HepG2 (cell line): ENCODE results near the gene SPRTN. TPM values are rescaled to one million over a fixed set of nuclear protein-coding genes. Genes with fewer than 3 reads are reported as not detected.

ENCODE experiments used
- CC2D1A ChIP-seq: sonication (generic); formaldehyde crosslinking; IDR thresholded peaks from 2 replicates; pipeline ENCODE4 v1.8.1; 2023; ENCODE audit warnings: mild to moderate bottlenecking, missing genetic modification reagents
- CEBPB ChIP-seq: IDR thresholded peaks from 2 replicates; pipeline ENCODE4 v1.6.1; 2011; ENCODE audit warnings: low read depth, low read length, improper control_type of control experiment, borderline replicate concordance
- HNF4A ChIP-seq: sonication (generic); formaldehyde crosslinking; IDR thresholded peaks from 2 replicates; pipeline ENCODE4 v1.4.0; 2020; ENCODE audit warnings: missing genetic modification reagents
- HOXA3 ChIP-seq: sonication (generic); formaldehyde crosslinking; IDR thresholded peaks from 2 replicates; pipeline ENCODE4 v1.5.0; 2020; ENCODE audit warnings: missing genetic modification reagents
- MEF2D ChIP-seq: sonication (generic); formaldehyde crosslinking; IDR thresholded peaks from 2 replicates; pipeline ENCODE4 v1.5.1; 2020; ENCODE audit warnings: mild to moderate bottlenecking, missing genetic modification reagents
- NCOA1 ChIP-seq: sonication (generic); formaldehyde crosslinking; IDR thresholded peaks from 2 replicates; pipeline ENCODE4 v1.9.0; 2021; ENCODE audit warnings: missing genetic modification reagents
- NR2F1 ChIP-seq, 2 experiments: fragments of 450-650 bp in 1 of 2; formaldehyde crosslinking in 1 of 2; IDR thresholded peaks; 2 replicates each; pipeline versions ENCODE4 v1.5.0 to v1.6.1; 2016 to 2020; ENCODE audit warnings: mild to moderate bottlenecking in 1 of 2, missing compliant biosample characterization in 1 of 2, missing genetic modification reagents in 1 of 2, moderate library complexity in 1 of 2
- PHB2 ChIP-seq: fragments of 450-650 bp; IDR thresholded peaks from 2 replicates; pipeline ENCODE4 v1.6.1; 2018; ENCODE audit not compliant: partially characterized antibody
- SALL2 ChIP-seq: sonication (generic); formaldehyde crosslinking; IDR thresholded peaks from 2 replicates; pipeline ENCODE4 v1.8.1; 2023; ENCODE audit warnings: mild to moderate bottlenecking, missing genetic modification reagents, inconsistent platforms
- SUZ12 ChIP-seq: fragments of 150-350 bp; IDR thresholded peaks from 2 replicates; pipeline ENCODE4 v1.6.1; 2014; ENCODE audit warnings: low read depth, low read length
- TBX3 ChIP-seq: fragments of 450-650 bp; IDR thresholded peaks from 2 replicates; pipeline ENCODE4 v1.6.1; 2017; ENCODE audit warnings: antibody characterized with exemption, mild to moderate bottlenecking, inconsistent platforms, borderline replicate concordance
- ZBTB8A ChIP-seq: sonication (generic); formaldehyde crosslinking; IDR thresholded peaks from 2 replicates; pipeline ENCODE4 v1.4.0; 2020; ENCODE audit warnings: mild to moderate bottlenecking, low read depth, missing genetic modification reagents, borderline replicate concordance
- ZFP36L2 ChIP-seq: sonication (generic); formaldehyde crosslinking; IDR thresholded peaks from 2 replicates; pipeline ENCODE4 v1.4.0; 2020; ENCODE audit warnings: missing genetic modification reagents
- ZMAT3 ChIP-seq: sonication (generic); formaldehyde crosslinking; conservative IDR thresholded peaks from 2 replicates; pipeline ENCODE4 v1.7.0; 2021; ENCODE audit warnings: missing genetic modification reagents
- ZNF496 ChIP-seq: sonication (generic); formaldehyde crosslinking; IDR thresholded peaks from 2 replicates; pipeline ENCODE4 v1.8.1; 2023; ENCODE audit warnings: mild to moderate bottlenecking, moderate library complexity, missing genetic modification reagents; ENCODE audit not compliant: insufficient replicate concordance
- ZNF558 ChIP-seq: sonication (generic); formaldehyde crosslinking; IDR thresholded peaks from 2 replicates; pipeline ENCODE4 v1.9.0; 2022; ENCODE audit warnings: mild to moderate bottlenecking, missing genetic modification reagents, borderline replicate concordance
- ZNF780A ChIP-seq: sonication (generic); formaldehyde crosslinking; IDR thresholded peaks from 2 replicates; pipeline ENCODE4 v1.8.0; 2022; ENCODE audit warnings: mild to moderate bottlenecking, missing genetic modification reagents, moderate library complexity
- ZNF850 ChIP-seq: sonication (generic); formaldehyde crosslinking; conservative IDR thresholded peaks from 2 replicates; pipeline ENCODE4 v1.9.0; 2021; ENCODE audit warnings: mild to moderate bottlenecking, missing genetic modification reagents
- ZSCAN21 ChIP-seq: sonication (generic); formaldehyde crosslinking; IDR thresholded peaks from 2 replicates; pipeline ENCODE4 v1.8.0; 2022; ENCODE audit warnings: mild to moderate bottlenecking, missing genetic modification reagents, moderate library complexity, borderline replicate concordance
- polyA plus RNA-seq, 8 experiments: library from polyadenylated mRNA; depleted of rRNA in 3 of 8; stranded (reverse) in 7 of 8; unstranded in 1 of 8; fragments of >200 nt; fragmentation: Illumina TruSeq in 4 of 8; extraction: Trizol in 4 of 8; gene quantifications; 2 replicates each; pipeline versions ENCODE4 v1.2.1 to v1.2.3, GENCODE V29; 2011 to 2016; ENCODE audit warnings: low read depth in 4 of 8, missing spikeins in 1 of 8, mixed read lengths in 1 of 8; ENCODE audit not compliant: insufficient read depth in 1 of 8
- total RNA-seq, 5 experiments: library from RNA; depleted of rRNA; stranded (reverse); fragments of >200 nt; fragmentation: Illumina TruSeq; extraction: Trizol; gene quantifications; 2 replicates each; pipeline ENCODE4 v1.2.3, GENCODE V29; 2016; ENCODE audit warnings: low read depth in 1 of 5
- TF ChIP-seq, protein P1 (sequence below): sonication (generic); formaldehyde crosslinking; conservative IDR thresholded peaks from 2 replicates; pipeline ENCODE4 v1.4.0; 2020; ENCODE audit warnings: missing genetic modification reagents
- TF ChIP-seq, protein P2 (sequence below): sonication (generic); formaldehyde crosslinking; IDR thresholded peaks from 2 replicates; pipeline ENCODE4 v1.4.0; 2020; ENCODE audit warnings: missing genetic modification reagents
- TF ChIP-seq, protein P3 (sequence below): sonication (generic); formaldehyde crosslinking; IDR thresholded peaks from 2 replicates; pipeline ENCODE4 v1.4.0; 2020; ENCODE audit warnings: missing genetic modification reagents

Gene SPRTN
- total and polyA plus RNA-seq, 2 of the 13 experiments (the other 11 are each of a cell fraction or from before 2014, with no cell fraction given): 4.2 to 15.2 TPM

DNA sequence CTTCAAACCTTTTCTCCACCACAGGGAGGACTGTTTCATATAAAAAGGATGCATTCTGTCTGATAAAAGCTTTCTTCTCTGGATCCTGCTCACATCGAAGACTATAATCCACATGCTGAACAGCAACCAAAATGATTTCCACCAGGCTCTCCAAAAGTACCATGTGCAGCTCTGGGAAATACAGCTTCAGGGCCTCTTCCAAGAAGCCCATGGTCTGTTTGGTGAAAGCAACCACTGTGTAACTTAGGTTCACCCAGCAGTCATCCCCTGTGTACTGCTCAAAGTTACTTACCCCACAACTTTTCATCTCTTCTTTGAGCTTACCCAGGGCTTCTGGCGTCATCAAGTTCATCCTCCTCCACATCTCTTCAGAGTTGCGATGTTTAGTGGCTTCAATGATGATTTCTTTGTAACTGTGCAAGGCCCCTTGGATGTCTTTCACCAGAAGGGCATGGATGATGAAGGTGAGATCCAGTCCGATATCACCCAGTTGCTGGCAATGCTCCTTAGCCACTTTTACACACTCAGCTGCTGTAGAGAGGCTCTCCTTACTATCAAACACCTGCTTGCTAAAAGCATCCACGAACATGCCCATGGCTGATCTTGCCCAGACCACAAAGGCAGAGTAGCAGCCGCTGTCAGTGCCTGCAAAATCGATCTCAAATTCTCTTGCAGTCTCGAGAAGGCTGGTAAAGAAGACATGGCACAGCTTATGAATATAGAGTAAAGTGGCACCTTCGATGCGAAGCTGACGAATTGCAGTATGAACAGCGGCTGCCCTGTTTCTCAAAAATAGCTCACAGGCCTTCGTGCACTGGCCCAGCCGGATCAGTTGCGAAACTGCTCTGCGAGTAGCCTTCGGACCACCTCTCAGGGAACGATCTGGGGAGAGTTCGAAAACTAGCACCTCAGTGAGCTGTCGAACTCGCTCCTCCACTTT lies 2.2 kb upstream of the SPRTN start (continued):
- TF ChIP-seq ZSCAN21 (CRISPR knock-in tag) (no peak), SALL2 (CRISPR knock-in tag) (no peak; the same call in 1 of the 2 replicates), HNF4A (CRISPR knock-in tag) (no peak), ZNF850 (CRISPR knock-in tag) (no peak), SUZ12 (no peak), MEF2D (CRISPR knock-in tag) (0 out of 2 replicates have a peak, but pooled peaks have one; percentile 46), ZNF780A (CRISPR knock-in tag) (no peak), ZNF496 (CRISPR knock-in tag) (no peak), NR2F1 (CRISPR knock-in tag; IDR thresholded peaks at IDR 0.05) (no peak), ZBTB8A (CRISPR knock-in tag) (no peak), CEBPB (peak; percentile 91), ZNF558 (CRISPR knock-in tag) (0 out of 2 replicates have a peak, but pooled peaks have one; percentile 30), HOXA3 (CRISPR knock-in tag) (peak; percentile 27; the same call in 1 of the 2 replicates), TBX3 (no peak), ZFP36L2 (CRISPR knock-in tag) (no peak), NCOA1 (no peak), ZMAT3 (CRISPR knock-in tag) (no peak), PHB2 (no peak), CC2D1A (CRISPR knock-in tag) (no peak)
- TF ChIP-seq, protein P1, sequence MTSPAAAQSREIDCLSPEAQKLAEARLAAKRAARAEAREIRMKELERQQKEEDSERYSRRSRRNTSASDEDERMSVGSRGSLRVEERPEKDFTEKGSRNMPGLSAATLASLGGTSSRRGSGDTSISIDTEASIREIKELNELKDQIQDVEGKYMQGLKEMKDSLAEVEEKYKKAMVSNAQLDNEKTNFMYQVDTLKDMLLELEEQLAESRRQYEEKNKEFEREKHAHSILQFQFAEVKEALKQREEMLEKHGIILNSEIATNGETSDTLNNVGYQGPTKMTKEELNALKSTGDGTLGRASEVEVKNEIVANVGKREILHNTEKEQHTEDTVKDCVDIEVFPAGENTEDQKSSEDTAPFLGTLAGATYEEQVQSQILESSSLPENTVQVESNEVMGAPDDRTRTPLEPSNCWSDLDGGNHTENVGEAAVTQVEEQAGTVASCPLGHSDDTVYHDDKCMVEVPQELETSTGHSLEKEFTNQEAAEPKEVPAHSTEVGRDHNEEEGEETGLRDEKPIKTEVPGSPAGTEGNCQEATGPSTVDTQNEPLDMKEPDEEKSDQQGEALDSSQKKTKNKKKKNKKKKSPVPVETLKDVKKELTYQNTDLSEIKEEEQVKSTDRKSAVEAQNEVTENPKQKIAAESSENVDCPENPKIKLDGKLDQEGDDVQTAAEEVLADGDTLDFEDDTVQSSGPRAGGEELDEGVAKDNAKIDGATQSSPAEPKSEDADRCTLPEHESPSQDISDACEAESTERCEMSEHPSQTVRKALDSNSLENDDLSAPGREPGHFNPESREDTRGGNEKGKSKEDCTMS (CRISPR knock-in tag): no peak
- TF ChIP-seq, protein P2, sequence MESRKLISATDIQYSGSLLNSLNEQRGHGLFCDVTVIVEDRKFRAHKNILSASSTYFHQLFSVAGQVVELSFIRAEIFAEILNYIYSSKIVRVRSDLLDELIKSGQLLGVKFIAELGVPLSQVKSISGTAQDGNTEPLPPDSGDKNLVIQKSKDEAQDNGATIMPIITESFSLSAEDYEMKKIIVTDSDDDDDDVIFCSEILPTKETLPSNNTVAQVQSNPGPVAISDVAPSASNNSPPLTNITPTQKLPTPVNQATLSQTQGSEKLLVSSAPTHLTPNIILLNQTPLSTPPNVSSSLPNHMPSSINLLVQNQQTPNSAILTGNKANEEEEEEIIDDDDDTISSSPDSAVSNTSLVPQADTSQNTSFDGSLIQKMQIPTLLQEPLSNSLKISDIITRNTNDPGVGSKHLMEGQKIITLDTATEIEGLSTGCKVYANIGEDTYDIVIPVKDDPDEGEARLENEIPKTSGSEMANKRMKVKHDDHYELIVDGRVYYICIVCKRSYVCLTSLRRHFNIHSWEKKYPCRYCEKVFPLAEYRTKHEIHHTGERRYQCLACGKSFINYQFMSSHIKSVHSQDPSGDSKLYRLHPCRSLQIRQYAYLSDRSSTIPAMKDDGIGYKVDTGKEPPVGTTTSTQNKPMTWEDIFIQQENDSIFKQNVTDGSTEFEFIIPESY (CRISPR knock-in tag): no peak
- TF ChIP-seq, protein P3, sequence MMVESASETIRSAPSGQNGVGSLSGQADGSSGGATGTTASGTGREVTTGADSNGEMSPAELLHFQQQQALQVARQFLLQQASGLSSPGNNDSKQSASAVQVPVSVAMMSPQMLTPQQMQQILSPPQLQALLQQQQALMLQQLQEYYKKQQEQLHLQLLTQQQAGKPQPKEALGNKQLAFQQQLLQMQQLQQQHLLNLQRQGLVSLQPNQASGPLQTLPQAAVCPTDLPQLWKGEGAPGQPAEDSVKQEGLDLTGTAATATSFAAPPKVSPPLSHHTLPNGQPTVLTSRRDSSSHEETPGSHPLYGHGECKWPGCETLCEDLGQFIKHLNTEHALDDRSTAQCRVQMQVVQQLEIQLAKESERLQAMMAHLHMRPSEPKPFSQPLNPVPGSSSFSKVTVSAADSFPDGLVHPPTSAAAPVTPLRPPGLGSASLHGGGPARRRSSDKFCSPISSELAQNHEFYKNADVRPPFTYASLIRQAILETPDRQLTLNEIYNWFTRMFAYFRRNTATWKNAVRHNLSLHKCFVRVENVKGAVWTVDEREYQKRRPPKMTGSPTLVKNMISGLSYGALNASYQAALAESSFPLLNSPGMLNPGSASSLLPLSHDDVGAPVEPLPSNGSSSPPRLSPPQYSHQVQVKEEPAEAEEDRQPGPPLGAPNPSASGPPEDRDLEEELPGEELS: no peak
